ENCODE data around the gene ELF4.

DNA sequence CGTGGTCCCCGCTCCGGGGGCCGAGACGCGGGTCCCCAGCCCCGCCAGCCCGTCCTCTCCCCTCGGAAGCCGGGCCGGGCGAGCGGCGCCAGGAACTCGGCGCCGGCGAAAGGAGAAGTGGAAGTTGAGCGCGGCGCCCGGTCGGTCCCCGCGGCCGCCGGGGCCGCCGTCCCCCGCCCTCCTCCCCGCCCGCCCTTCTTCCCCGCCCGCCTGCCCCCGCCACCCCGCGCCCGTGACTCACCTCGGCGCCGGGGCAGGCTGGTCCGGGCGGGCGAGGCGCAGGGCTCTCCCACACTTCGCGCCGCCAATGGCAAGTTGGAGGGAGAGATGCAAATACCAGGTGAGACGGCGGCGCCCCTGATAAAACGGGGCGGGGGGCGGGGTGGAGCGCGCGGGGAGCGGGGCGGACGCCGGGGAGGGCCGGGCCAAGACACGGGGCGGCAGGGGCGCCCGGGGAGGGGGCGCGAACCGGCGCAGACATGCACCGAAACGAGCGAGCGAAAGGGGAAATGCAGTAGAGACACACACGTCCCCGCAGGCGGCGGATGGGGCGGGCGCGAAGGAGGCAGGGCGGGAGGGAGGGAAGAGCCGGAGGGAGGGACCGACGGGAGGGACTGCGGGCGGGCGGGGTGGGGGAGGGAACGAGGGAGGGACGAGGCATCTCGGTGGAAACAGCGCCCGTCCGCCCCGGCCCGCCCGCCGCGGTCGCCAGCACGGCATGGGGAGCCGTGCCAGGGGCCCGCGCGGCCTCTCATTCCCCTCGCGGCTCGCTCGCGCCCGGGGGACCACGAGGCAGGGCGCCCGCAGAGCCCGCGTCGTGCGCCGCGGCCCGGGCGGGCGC is at the start of gene ELF4:
- TF ChIP-seq, protein P1, sequence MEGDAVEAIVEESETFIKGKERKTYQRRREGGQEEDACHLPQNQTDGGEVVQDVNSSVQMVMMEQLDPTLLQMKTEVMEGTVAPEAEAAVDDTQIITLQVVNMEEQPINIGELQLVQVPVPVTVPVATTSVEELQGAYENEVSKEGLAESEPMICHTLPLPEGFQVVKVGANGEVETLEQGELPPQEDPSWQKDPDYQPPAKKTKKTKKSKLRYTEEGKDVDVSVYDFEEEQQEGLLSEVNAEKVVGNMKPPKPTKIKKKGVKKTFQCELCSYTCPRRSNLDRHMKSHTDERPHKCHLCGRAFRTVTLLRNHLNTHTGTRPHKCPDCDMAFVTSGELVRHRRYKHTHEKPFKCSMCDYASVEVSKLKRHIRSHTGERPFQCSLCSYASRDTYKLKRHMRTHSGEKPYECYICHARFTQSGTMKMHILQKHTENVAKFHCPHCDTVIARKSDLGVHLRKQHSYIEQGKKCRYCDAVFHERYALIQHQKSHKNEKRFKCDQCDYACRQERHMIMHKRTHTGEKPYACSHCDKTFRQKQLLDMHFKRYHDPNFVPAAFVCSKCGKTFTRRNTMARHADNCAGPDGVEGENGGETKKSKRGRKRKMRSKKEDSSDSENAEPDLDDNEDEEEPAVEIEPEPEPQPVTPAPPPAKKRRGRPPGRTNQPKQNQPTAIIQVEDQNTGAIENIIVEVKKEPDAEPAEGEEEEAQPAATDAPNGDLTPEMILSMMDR (IDR thresholded peaks at IDR 0.05), result no peak
- peak in 1 of 3 donors; percentile 29 for TF ChIP-seq POLR2A (IDR thresholded peaks at IDR 0.05)

Measured in body of pancreas (tissue), 4 donors.